Gastrocnemius medialis (tissue), 4 donors: Measurements from ENCODE around the gene PTCH2. TPM values are rescaled to one million over a fixed set of nuclear protein-coding genes. Genes with fewer than 3 reads are reported as not detected.

Experiments
- ATAC-seq, 2 donors: fragments of 150-250 bp; one replicate each; pipeline ENCODE4 v1.9.1; 2016
- DNase-seq, 2 donors: peaks; one replicate each; pipeline ENCODE4 v3.0.0-alpha.2; 2019
- H3K27ac ChIP-seq, 4 donors: fragments of 200-600 bp; sonication (generic); 1 replicate in 1 of 4; 2 replicates in 3 of 4; pipeline ENCODE4 v1.5.1; 2016 to 2018; ENCODE audit warnings: mild to moderate bottlenecking in 2 of 4, moderate library complexity in 1 of 4
- H3K27me3 ChIP-seq, 3 donors: fragments of 200-600 bp; sonication (generic) in 2 of 3; 1 replicate in 1 of 3; 2 replicates in 2 of 3; pipeline versions ENCODE4 v1.5.1 to v1.6.0; 2016 to 2019; ENCODE audit warnings: mild to moderate bottlenecking in 1 of 3, moderate library complexity in 1 of 3
- H3K36me3 ChIP-seq, 2 donors: fragments of 200-600 bp; sonication (generic) in 1 of 2; one replicate each; pipeline ENCODE4 v1.5.1; 2017 to 2018
- H3K4me1 ChIP-seq, 2 donors: fragments of 200-600 bp; sonication (generic) in 1 of 2; one replicate each; pipeline ENCODE4 v1.5.1; 2016 to 2017; ENCODE audit warnings: mild to moderate bottlenecking in 2 of 2
- H3K4me3 ChIP-seq, 4 donors: fragments of 200-600 bp; sonication (generic) in 3 of 4; 1 replicate in 1 of 4; 2 replicates in 3 of 4; pipeline ENCODE4 v1.5.1; 2016 to 2019; ENCODE audit warnings: mild to moderate bottlenecking in 2 of 4
- H3K9me3 ChIP-seq, 3 donors: fragments of 200-600 bp; sonication (generic) in 2 of 3; 1 replicate in 1 of 3; 2 replicates in 2 of 3; pipeline ENCODE4 v1.5.1; 2016 to 2019
- POLR2A ChIP-seq, 2 donors: fragments of 450-650 bp; IDR thresholded peaks; one replicate each; pipeline ENCODE4 v1.6.1; 2017; ENCODE audit warnings: antibody characterized with exemption in 2 of 2, mild to moderate bottlenecking in 2 of 2, moderate library complexity in 2 of 2
- in situ Hi-C, 4 donors: fragments of 200-750 bp; cut with MboI; loops; one replicate each; pipeline versions ENCODE4 v1.15.0 to v1.8.0; 2017; ENCODE audit warnings: low sequenced_read_pairs in 4 of 4
- intact Hi-C: fragments of 100-400 bp; cut with DNase I; formaldehyde crosslinking; loops from one replicate; pipeline ENCODE4 v1.15.1; 2023; ENCODE audit warnings: low total_unique reads
- total RNA-seq, 4 donors: library from RNA; depleted of rRNA; stranded (reverse); fragments of >200 nt; gene quantifications; one replicate each; pipeline versions ENCODE4 v1.1.0 to v1.2.3, GENCODE V29; 2016
- TF ChIP-seq, protein P1 (sequence below), 5 experiments: fragments of 450-650 bp in 3 of 5; fragments of 200-600 bp in 2 of 5; sonication (generic) in 2 of 5; IDR thresholded peaks in 4 of 5; conservative IDR thresholded peaks in 1 of 5; 1 replicate in 4 of 5; 2 replicates in 1 of 5; pipeline ENCODE4 v1.5.1; 2016 to 2019; ENCODE audit warnings: antibody characterized with exemption in 5 of 5, mild to moderate bottlenecking in 3 of 5, moderate library complexity in 3 of 5

Gene PTCH2
- total RNA-seq, 4 donors from 2014 or later = 0.10 to 0.56 (median 0.20) TPM

DNA sequence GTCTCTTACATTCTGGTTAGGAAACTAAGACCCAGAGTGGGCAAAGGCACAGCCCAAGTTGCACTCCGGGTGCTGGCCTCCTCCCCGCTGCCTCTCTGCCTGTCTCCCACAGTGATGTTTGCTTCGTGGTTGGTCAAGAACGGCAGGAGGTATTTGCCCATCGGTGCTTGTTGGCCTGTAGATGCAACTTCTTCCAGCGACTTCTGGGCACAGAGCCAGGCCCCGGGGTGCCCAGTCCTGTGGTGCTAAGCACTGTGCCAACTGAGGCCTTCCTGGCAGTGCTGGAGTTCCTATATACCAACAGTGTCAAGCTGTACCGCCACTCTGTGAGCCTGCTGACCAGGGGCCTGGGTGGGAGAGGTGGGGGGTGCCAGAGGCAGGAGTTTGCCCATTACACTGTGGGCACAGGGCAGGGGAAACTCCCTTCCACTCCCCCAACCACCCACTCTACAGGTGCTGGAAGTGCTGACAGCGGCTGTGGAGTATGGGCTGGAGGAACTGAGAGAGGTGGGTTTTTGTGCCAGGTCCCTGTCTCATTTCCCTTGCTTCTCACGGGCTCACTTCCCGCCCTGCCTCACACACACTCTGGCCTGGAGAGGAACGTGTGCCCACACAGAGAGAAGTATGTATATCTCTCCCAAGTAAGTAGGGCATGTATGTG lies 32.8 kb downstream of the PTCH2 start:
- Histone ChIP-seq H3K4me3 (no peak overlapping the region), H3K36me3 (peaks cover 0 to 6% of the 10 kb centered on the region in 2 donors), H3K4me1 (peaks cover 39 to 61% of the 10 kb centered on the region in 2 donors), H3K27me3 (no peaks in the 10 kb centered on the region), H3K9me3 (no peaks in the 10 kb centered on the region), H3K27ac (peak overlapping the region; percentile 84 to 94 (median 92))
- ATAC-seq (no peak), DNase-seq (no peak)
- TF ChIP-seq POLR2A (IDR thresholded peaks at IDR 0.05) = no peak
- intact Hi-C loops (no loop called here), in situ Hi-C loops (no loop called here)

DNA sequence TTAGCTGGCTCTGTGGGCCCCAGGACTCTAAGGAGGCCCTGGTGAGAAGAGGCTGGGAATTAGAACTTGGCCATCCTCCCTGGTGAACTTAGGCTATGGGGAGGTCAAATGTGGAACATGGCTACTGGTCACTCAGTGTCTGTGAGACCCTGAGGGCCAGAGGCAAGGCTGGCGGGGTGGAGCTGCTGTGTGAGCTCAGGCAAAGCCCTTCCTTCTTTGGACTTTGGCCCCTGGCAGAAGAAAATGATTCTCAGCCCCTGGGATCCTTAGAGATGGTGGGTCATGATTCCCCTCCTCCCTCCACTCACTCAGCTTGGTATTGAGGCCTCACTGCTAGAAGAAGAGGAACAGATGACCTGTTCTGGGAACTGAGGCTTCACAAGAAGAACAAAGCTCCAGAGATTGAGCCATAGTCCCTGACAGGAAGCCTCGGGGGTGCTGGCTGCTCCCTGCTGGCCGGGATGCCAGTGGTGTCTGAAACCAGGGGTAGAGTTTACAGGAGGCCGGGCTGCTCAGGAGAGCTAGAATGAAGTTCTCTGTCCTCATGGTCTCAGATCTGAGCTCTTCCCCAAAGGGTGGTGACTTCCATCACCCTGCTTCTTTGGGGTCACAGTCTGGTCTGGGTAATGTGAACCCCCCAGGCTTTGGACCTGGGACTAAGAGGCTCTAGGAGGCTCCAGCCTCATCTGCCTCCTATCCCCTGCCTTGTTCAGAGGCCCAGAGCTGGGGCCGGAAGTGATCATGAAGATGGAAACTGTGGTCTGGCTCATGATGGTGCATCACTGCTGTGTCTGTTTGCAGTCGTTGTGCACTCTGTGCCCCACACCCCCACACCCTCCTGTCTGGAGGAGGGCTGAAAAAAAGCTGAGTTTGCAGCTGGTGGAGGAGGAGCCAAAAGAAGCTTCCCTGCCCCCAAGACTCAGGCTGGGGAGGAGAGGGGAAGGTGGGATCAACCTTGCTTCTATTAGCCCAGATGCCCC lies 33.8 kb downstream of the PTCH2 start:
- intact Hi-C loops (no loop called here), in situ Hi-C loops (no loop called here)
- Histone ChIP-seq H3K4me3 (peak overlapping the region; percentile 28 to 42 (median 37)), H3K27ac (peak overlapping the region; percentile 84 to 94 (median 92)), H3K4me1 (peaks cover 39 to 60% of the 10 kb centered on the region in 2 donors), H3K36me3 (peaks cover 0 to 16% of the 10 kb centered on the region in 2 donors), H3K27me3 (no peaks in the 10 kb centered on the region), H3K9me3 (no peaks in the 10 kb centered on the region)
- DNase-seq (no peak), ATAC-seq (no peak)
- peak in 1 of 2 donors; percentile 9 for TF ChIP-seq POLR2A (IDR thresholded peaks at IDR 0.05)
- TF ChIP-seq, protein P1, sequence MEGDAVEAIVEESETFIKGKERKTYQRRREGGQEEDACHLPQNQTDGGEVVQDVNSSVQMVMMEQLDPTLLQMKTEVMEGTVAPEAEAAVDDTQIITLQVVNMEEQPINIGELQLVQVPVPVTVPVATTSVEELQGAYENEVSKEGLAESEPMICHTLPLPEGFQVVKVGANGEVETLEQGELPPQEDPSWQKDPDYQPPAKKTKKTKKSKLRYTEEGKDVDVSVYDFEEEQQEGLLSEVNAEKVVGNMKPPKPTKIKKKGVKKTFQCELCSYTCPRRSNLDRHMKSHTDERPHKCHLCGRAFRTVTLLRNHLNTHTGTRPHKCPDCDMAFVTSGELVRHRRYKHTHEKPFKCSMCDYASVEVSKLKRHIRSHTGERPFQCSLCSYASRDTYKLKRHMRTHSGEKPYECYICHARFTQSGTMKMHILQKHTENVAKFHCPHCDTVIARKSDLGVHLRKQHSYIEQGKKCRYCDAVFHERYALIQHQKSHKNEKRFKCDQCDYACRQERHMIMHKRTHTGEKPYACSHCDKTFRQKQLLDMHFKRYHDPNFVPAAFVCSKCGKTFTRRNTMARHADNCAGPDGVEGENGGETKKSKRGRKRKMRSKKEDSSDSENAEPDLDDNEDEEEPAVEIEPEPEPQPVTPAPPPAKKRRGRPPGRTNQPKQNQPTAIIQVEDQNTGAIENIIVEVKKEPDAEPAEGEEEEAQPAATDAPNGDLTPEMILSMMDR (IDR thresholded peaks at IDR 0.05 in 4 of 5, conservative IDR thresholded peaks at IDR 0.05 in 1 of 5) = no peak

DNA sequence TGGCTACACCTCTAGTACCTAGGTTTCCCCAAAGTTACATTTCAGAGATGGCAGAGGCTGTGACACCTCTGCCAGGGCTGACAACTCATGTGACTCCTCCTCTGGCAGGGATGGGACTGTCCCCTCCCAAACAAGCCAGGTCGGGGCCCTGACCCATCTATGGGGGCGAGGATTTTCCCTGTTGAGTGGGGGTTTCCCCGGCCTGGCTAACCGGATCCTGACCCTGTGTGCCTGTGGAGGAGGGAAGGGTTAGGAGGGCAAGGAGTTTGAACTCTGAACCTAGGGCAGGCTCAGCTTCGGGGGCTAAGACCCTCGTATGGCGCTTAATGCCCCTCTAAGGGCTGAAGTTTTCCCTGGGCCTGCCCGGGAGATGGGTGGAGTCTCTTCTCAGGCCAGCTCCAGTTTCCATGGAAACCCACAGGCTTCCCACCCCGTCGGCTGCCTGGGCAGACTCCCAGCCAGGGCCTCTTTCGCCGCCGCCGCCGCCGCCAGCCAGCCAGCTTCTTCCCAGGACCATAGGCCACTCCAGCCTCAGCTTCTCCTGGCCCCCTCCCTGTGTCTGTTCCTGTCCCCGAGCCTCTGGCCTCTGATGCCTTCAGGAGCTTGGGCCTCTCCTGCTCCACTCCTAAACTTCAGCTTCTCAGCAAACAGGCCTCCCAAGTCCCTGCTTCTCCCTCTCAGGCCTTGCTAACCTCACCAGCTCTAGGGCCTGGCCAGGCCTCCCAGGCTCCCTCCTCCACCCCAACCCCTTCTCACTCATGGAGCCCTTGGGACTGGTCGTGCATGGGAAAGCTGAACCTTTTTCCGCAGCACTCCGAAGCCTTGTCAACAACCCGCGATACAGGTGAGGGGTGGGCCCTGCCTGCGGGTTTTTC lies 34.8 kb downstream of the PTCH2 start, which contains the start of gene BTBD19:
Gene BTBD19 (plus strand): TSS at position 461 of the 875 bp plus-strand sequence. CDS start 298 bp downstream, at position 759.
- H3K36me3 ChIP-seq = peaks cover 0 to 18% of the 10 kb centered on the region in 2 donors
- ATAC-seq (peak; percentile 34 to 51), DNase-seq (peak; percentile 51 to 71)
- H3K27me3 ChIP-seq = no peaks in the 10 kb centered on the region
- H3K4me3 ChIP-seq = peak within 1 kb of the TSS; percentile 28 to 42 (median 37)
- H3K4me1 ChIP-seq = peaks cover 36 to 62% of the 10 kb centered on the region in 2 donors
- intact Hi-C loops = no loop called here
- no peaks in the 10 kb centered on the region for H3K9me3 ChIP-seq
- TF ChIP-seq, protein P1 (IDR thresholded peaks at IDR 0.05 in 4 of 5, conservative IDR thresholded peaks at IDR 0.05 in 1 of 5) = no peak
- peak; percentile 10 to 29 for TF ChIP-seq POLR2A (IDR thresholded peaks at IDR 0.05)
- in situ Hi-C loops = no loop called here
- peak within 1 kb of the TSS; percentile 84 to 94 (median 92) for H3K27ac ChIP-seq

DNA sequence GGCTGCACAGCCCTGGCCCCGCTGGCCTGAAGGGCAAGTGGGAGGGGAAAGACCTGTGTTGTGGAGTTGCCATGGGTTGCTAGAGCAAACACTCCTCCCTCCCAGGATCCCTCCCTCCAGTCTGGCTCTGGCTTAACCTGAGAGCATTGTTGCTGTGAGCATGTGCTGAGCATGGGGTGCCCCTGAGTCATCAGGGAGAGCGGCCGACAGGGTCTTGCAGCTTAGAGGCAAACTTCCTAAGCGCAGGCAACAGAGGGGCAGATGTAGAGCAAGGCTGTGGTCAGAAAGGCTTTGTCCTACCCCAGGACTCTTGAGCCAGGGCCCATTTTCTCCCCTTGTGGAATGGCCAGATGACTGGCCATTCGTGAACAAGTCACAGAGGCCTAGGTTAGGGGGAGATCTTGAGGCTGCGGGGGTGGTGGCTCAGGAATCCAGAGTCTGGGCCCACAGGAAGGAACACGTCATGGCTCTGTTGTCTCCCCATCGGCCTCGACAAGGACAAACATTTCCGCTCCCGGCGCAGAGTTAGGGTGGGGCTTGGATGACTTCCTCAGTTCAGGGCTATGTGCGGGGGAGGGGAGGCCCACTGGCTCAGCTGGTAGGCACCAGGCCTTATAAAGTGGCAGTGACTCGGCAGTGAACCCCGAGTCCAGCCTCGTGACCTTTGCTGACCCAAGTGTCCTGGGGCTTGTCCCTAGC lies 35.5 kb downstream of the PTCH2 start:
- Histone ChIP-seq H3K27me3 (no peaks in the 10 kb centered on the region), H3K4me1 (peaks cover 30 to 64% of the 10 kb centered on the region in 2 donors)

More for the DNA sequence above, 35.5 kb downstream of the PTCH2 start:
- in situ Hi-C loops = no loop called here
- Histone ChIP-seq H3K9me3 (no peaks in the 10 kb centered on the region), H3K36me3 (peaks cover 0 to 18% of the 10 kb centered on the region in 2 donors), H3K27ac (peak overlapping the region; percentile 84 to 94 (median 92)), H3K4me3 (peak overlapping the region; percentile 19 to 42 (median 32))
- ATAC-seq = peak; percentile 77 to 87
- intact Hi-C loops = no loop called here
- peak; percentile 88 to 96 for DNase-seq
- peak; percentile 36 to 52 for TF ChIP-seq POLR2A (IDR thresholded peaks at IDR 0.05)
- TF ChIP-seq, protein P1 (IDR thresholded peaks at IDR 0.05 in 4 of 5, conservative IDR thresholded peaks at IDR 0.05 in 1 of 5) = peak in 1 of 5 experiments; percentile 19
